Renal cortical epithelial cell (primary cell): ENCODE data around the gene CYP27B1. TPM values are rescaled to one million over a fixed set of nuclear protein-coding genes. Genes with fewer than 3 reads are reported as not detected.
A peak's percentile ranks its signal among the peaks of the same experiment; 100 is the strongest.

ENCODE experiments used
- DNase-seq: peaks from one replicate; pipeline ENCODE4 v3.0.0-alpha.2; 2011; ENCODE audit warnings: low read depth
- total RNA-seq: library from RNA; depleted of rRNA; stranded (reverse); fragments of >200 nt; gene quantifications from 2 replicates; pipeline ENCODE4 v1.2.3, GENCODE V29; 2014

The CYP27B1 gene
- total RNA-seq, 1 donor from 2014 or later, result 0.50 TPM

DNA sequence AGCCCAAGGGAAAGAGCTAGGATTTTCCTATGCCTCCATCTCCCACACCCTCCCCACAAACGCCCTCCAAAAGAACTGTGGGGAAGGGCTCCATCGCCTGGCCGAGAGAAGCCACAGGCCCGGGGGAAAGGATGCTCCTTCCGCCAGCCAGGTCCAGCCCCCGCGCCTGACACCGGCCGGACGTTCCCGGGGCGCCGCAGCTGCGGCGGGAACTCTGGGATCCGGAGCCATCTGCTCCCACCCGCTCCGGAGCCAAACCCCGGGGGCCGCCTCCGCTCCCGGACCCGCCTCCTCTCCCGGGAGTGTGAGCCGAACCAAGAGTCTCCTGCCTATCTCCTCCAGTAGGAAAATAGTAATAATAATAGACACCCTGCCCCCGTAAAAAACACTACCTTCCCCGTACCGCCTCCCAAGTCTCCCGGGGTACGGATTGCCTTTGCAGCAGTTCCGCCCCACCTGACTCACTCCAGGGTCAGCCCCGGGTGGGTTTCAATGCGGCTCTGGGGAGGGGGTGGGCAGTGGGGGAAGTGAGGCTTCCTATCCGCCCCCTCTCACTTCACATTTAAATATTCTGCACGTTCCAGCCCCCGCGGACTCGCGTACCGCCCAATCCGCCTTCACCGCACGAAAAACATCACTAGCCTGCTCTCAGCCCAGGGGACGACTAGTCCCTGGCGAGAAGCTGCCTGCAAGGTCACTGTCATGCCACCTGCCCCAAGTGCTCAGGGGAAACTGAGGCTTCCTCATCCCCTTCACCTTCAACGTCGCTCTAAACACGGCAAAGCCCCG, 30.7 kb downstream of the CYP27B1 start:
- DNase-seq, result no peak

GRCh38 chr12:57735198-57735855, 31.6 kb downstream of the CYP27B1 start:
- DNase-seq, result no peak

DNA sequence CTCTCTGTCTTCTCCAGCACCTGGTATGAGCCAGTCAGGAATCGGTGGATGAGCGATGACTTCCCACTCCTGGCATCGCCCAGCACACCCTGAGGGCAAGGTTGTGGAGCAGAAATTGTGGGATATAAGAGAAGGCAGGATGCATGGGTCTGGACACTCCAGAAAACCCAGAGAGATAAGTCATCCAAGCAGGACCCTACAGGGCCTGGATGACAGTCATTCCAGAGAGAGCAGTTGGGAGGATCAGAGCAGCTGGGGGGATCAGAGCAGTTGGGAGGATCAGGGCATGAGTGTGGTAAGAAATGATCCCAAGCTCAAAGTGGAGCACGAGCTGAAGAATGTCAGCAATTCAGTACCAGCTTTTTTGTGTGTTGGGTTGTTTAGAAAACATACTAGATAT, 32.3 kb downstream of the CYP27B1 start:
- DNase-seq, result no peak

- DNase-seq, result no peak
Observed at GRCh38 chr12:57733928-57734327, 33.0 kb downstream of the CYP27B1 start.

DNA sequence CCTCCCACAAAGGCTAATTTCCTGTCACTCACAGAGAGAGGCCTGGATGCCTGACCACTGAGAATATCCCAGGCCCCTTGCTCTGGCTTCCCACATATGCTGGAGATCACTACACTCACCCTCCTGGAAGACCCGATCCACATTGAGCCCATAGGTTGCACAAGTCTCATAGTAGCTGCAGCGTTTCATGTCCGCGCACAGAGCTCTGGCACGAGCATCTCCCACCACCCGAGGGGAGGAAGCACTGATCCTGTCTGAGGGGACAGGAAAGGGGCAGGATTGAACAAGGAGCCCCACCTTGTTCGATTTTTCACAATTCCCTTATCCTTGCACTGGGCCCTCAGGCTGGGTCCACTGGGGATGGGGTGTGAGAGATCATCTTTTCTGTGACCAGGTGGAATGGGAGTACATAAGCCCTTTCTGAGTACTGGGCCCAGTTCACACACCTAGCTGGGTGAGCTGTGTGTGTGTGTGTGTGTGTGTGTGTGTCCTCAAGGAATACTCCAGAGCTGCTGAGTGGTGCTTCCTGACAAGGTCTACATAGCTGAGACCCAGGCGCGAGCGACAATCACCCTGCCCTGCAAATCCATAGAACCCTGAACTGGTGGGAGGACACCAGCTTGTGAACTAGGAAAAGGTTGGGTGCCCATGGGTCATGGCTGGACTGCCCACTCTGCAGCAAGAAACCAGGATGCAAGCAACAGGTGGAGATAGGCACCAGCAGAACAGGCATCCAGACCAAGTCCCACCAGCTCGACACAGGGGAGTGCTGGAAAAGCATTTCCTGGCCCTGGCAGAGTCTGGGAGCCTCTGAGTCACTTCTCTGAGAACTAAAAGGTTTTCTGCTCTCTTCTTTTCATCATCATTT, 33.9 kb downstream of the CYP27B1 start:
- no peak for DNase-seq

- no peak for DNase-seq
Observed at GRCh38 chr12:57732270-57732669, 34.6 kb downstream of the CYP27B1 start.

DNA sequence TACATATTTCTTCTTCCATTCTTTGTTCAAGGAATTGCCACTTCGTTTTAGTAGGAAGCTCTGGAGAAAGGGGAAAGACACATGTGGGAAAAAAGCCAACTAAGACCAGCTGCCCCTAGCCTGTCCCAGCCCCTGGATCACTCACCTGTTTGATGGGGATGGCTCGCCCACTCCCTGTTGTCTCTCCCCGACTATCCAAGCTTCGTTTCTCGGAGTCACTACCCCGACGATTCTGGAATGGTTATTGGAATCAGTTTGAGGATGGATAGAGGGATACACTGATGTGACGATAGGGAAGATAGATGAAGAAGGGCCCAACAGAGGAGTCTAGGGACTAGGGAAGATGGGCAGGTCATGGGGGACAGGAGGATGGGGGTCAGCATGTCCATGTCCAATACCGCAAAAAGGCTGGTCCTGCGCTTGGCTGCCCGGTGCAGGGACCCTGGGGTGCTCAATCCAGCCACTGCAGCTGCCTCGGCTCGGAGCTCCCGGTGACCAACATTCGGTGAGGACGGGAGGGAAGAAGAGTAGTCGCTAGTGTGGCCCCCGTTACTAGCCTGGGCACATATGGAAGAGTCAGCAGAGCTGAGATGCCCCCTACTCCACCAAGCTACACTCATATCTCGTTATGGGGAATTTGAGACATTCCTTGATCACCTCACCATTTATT, 35.3 kb downstream of the CYP27B1 start:
- DNase-seq, result no peak

DNA sequence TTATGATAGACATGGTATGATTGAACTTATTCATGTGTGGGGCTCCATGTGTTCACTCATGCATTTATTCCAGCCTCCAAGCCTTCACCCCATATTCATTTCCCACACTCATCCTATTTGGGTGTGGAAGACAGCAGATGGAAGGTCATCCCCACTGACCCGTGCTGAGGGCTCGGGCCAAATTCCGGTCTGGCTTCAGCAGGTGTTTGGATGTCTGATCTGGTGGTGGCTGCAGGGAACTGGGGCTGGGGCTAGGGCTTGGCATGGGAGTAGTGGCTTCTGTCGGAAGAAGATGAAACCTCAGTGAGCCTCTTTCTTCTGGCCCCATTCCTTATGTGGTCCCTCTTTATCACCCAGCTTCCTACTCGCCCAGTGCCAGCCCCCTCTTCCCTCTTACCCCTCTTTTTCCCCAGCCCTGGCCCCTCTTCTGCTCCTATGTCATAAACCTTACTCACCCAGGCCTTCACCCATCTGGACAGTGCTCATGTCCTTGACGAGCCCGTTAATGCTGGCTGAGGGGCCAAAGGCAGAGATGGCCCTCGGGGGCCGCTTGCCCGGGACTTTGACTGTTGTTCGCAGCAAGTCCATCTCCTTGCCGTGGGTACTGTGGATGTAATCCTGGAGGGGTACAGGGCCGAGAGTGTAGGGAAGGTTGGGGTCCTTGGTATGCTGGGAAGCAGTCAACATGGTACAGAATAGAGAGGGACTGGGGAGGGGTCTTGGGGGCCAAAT, 36.4 kb downstream of the CYP27B1 start:
- DNase-seq, result no peak

DNA sequence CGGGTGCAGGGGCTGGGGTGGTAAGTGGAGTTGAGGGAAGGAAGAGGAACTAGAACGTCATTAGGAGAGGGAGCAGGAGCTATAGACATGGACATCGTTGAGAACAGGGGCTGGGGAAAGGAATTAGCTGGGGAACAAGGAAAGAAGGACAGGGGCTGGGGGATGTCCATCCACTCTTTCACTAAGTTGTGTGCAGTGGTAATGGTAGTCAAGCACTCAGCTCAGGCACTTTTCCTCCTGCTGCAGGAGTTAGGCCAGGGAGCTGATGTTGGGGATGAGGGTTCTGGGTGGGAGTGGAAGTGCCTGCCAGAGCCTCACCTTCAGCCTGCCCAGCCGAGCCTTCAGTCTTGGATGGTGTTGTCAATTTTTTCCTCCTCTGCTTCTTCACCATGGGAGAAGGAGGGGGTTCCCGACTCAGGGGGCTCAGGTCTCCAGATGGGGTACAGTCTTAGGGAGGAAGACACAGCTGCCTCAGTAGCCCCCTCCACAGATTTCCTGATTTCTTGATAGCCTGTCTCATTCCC, 37.5 kb downstream of the CYP27B1 start:
- DNase-seq, result no peak

DNA sequence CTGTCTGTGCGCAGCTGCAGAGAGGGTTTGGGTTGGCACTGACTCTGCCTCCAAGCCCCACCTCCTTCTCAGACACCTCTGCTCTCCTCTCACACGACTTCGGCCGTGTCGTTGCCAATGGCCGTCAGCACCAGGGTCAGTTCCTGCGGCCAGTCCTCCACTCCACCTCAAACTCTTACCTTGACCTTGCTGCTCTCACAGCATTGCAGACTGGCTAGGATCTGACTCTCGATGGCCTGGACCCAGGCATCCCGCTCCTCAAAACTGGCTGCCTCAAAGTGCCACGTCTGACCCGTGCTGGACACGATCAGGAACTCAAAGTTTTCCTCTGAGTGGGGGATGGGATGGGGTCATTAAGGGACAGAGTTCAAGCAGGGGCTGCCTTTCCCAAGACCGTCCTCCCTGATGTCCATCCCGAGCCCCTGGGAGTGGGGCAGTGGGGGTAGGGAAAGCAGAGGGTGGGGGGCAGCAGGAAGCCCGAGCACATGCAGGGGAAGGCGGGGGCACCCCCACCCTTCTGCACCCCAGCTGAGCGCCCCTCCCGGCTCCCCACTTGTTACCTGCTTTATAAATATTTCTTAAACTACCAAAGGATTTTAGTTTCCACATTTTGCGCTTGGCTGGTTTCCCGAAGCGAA, 39.0 kb downstream of the CYP27B1 start:
- peak; percentile 20 for DNase-seq

DNA sequence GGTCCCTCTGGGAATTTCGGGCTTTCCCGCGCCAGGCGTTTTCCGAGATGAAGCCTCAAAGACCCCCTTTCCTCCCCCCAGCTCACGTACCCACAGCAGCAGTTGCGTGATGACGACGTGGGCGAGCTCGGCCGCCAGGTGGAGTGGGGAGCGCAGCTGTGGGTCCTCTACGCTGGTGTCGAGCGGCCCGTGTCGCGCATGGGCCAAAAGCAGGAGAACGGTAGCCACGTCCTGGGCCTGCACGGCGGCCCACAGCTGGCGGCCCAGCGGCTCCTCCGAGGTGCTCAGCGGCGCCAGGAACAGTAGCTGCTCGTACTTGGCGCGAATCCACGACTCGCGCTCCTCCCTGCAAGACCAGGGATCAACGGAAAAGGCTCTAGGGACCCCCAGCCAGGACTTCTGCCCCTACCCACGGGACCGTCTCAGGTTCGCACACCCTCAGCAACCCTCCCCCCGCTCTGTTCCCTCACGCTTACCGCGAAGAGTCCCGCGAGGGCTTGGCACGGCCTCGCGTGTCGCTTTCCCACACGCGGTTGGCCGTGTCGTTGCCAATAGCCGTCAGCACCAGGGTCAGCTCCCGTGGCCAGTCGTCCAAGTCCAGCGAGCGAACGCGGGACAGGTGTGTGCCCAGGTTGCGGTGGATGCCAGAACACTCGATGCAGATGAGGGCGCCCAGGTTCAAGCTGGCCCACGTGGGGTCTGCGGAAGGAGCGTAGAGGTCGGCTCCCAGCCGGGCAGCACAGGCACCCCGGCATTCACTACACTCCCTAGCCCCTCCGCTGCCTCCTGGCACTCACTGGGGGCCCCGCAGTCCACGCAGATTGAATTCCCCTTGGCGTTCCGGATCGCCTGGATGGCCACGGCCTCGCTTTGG, 39.8 kb downstream of the CYP27B1 start:
- peak; percentile 9 for DNase-seq

DNA sequence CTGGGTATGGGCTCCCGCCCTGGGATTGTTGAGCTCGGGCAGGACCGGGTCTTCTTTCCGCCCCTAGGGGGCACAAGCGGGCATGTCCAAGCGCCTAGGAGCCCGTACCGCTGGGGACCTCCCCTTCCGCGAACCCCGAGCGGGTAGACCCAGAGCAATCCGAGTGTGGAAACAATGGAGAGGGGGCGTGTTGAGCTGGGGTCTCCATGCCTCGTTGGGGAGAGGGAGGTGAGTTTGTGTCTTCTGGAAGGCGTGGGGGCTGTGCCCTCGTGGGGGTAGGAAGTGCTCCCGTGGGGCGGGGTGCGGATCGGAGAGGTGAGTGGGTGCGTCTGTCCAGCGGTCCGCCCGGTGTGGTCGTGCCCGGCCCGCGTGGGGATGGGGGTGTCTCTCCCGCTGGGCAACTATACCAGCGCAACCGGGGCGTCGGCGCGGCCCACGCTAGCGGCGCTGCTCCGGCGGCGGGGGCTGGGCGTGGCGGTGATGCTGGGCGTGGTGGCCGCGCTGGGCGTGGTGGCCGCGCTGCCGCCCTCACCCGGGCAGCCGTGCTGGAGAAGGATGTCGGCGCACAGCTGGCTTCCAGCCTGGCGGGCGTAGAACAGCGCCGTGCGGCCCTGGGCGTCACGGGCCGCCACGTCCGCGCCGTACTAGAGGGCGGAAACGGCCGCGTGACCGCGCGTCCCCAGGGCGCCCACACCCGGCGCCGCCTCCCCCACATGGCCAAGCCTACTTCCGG, 40.6 kb downstream of the CYP27B1 start:
- peak; percentile 43 for DNase-seq

GRCh38 chr12:57725851-57726150, 41.1 kb downstream of the CYP27B1 start:
- DNase-seq, result no peak

DNA sequence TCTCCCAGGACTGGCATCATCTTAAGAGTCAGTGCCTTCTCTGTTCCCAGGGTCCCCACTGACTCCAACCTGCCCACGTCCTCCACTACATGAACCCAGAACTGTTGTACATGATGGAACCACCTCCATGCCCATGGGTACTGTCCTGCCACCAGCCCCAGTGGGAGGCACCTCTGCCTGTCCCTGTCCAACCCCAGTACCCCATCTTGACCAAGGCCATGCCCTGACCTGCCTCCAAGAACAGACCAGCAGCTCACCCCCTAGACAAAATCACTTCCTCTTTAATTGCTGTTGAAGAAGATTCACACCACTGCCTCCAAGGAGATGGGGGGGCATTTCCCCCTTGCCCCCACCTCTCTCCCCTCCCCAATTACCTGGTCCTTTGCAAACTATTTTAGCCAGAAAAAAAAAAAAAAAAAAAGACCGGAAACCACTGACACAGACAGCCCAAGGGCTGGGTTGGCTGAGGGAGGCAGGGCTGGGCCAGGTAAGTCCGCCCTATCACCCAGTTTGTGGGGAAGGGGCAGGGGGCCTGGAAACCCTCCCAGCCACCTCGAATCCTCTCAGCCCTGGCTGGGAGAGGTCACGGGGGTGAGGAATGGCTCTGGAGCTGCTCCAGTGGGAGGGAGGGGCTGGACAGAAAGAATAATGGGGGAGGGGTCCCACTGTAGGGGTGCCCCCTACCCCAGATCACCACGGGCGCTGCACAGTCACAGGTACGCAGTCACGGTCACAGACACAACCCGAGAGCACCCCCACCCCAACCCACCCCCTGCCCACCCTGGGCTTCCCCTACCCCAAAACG, 41.7 kb downstream of the CYP27B1 start:
- DNase-seq, result no peak

DNA sequence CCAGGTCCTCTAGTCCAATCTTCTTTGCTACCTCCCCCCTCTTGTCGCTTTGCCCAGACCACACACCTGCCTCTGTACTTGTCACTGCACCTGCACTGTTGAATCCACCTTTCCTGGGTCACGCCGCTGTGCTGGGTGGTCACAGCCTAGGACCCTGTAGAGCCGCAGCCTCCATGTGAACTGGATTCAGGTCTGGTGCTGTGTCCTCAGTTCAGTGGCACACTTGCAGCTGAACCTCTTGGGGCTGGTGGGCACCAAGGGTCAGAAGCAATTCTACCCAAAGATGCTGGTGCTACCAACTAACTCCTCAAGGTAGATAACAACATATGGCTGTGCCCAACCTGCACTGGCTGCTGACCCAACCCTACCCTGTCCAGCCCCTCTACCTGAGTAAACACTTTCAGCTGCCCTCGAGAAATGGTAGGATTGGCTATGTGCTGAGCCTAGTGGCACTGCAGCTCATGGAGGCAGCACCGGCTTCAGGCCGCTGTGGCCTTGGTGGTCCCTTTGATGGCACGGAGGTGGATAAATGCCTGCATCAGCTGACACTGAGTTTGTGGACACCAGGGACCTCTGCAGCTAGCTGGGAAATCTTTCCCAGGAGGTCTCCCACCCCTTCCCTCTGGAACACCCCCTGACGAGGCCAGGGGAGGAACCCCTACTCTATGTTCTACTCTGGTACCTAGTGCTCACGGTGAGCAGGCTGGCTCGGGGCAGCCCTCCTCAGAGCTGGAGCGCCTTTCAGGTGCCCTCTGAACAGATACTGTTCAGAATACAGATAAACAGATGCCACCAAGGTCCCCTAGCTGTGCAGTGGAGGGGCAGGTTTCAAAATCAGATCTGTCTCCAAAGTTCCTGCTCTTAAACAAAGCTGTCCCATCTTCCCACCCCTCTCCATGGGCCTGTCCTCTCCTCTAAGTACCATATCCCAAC, 42.6 kb downstream of the CYP27B1 start:
- no peak for DNase-seq

DNA sequence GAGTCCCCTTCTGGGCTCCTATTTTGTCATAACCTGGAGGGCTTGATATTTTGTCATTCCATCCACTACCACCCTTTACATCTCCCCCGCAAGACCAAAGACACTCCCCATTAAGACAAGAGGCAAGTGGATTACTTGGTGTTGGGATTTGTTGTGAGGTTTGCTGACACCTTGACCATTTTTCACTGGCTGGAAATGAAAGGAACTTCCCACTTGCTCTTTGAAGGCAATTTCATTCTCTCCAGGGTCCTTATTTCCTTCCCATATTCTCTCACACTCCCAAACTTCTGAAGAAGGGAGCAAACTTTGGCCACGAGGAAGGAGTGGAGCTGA, 43.3 kb downstream of the CYP27B1 start:
- DNase-seq, result no peak
